Frontal cortex (tissue), 4 donors: ENCODE data around the gene TBL1X. TPM values are rescaled to one million over a fixed set of nuclear protein-coding genes. Genes with fewer than 3 reads are reported as not detected.
A peak's percentile ranks its signal among the peaks of the same experiment; 100 is the strongest.
"Not testable (repeated sequence)": the region's sequence is repeated elsewhere in the genome, so short reads cannot be mapped to it uniquely, and the experiment has no call there.

Experiments used
- DNase-seq, 2 donors: peaks; one replicate each; pipeline ENCODE4 v3.0.0; 2012; ENCODE audit warnings: low spot score in 2 of 2
- FAIRE-seq: peaks from 2 replicates; lab custom pipeline; 2012; peaks lifted over from hg19 to GRCh38; lab: Jason Lieb, UNC
- total RNA-seq: library from RNA; depleted of rRNA; stranded (reverse); fragments of >200 nt; gene quantifications from one replicate; pipeline ENCODE4 v1.2.3, GENCODE V29; 2014
- donor health status: control.
- donor health status: control.
- donor health status: control.

Gene TBL1X
- total RNA-seq, 1 donor from 2014 or later, result 2.9 TPM

- FAIRE-seq, DNase-seq: not testable (repeated sequence)
Measured at GRCh38 chrX:9458034-9458433, 6.8 kb upstream of the TBL1X start.

- DNase-seq, result no peak
- FAIRE-seq, result no peak
Measured at GRCh38 chrX:9458516-9459078, 6.3 kb upstream of the TBL1X start.

GRCh38 chrX:9459186-9459748, 5.6 kb upstream of the TBL1X start:
- no peak for DNase-seq
- FAIRE-seq, result no peak

GRCh38 chrX:9461087-9461486, 3.8 kb upstream of the TBL1X start:
- DNase-seq, result no peak
- no peak for FAIRE-seq

- FAIRE-seq (no peak), DNase-seq (no peak)
Measured at GRCh38 chrX:9462456-9462855, 2.4 kb upstream of the TBL1X start.

- FAIRE-seq (no peak), DNase-seq (peak in 1 of 2 donors; percentile 31)
Measured at GRCh38 chrX:9465380-9466123, 694 bp downstream of the TBL1X start.

GRCh38 chrX:9466124-9466495, 1.3 kb downstream of the TBL1X start:
- FAIRE-seq (no peak), DNase-seq (no peak)

GRCh38 chrX:9466736-9467135, 1.9 kb downstream of the TBL1X start:
- FAIRE-seq (no peak), DNase-seq (no peak)

- DNase-seq (no peak), FAIRE-seq (no peak)
Measured at GRCh38 chrX:9467146-9467545, 2.3 kb downstream of the TBL1X start.

GRCh38 chrX:9467751-9468150, 2.9 kb downstream of the TBL1X start:
- no peak for DNase-seq
- FAIRE-seq, result no peak

GRCh38 chrX:9471571-9471985, 6.7 kb downstream of the TBL1X start:
- DNase-seq (no peak), FAIRE-seq (no peak)

GRCh38 chrX:9473708-9474107, 8.8 kb downstream of the TBL1X start:
- DNase-seq (no peak), FAIRE-seq (no peak)

- not testable (repeated sequence) for DNase-seq, FAIRE-seq
Measured at GRCh38 chrX:9475417-9475816, 10.6 kb downstream of the TBL1X start.

GRCh38 chrX:9475984-9476383, 11.1 kb downstream of the TBL1X start:
- FAIRE-seq (no peak), DNase-seq (no peak)

- FAIRE-seq (no peak), DNase-seq (no peak)
Measured at GRCh38 chrX:9476810-9477575, 12.1 kb downstream of the TBL1X start.

- no peak for DNase-seq
- no peak for FAIRE-seq
Measured at GRCh38 chrX:9482408-9482807, 17.6 kb downstream of the TBL1X start.

GRCh38 chrX:9482837-9483236, 18.0 kb downstream of the TBL1X start:
- DNase-seq (no peak), FAIRE-seq (no peak)

- no peak for DNase-seq
- FAIRE-seq, result no peak
Measured at GRCh38 chrX:9483376-9483775, 18.5 kb downstream of the TBL1X start.

- FAIRE-seq, result no peak
- DNase-seq, result no peak
Measured at GRCh38 chrX:9486786-9487387, 22.0 kb downstream of the TBL1X start.

GRCh38 chrX:9488586-9488985, 23.7 kb downstream of the TBL1X start:
- FAIRE-seq (no peak), DNase-seq (no peak)
